Small intestine (tissue), 7 donors: Measurements from ENCODE around the gene LRP8. TPM values are rescaled to one million over a fixed set of nuclear protein-coding genes. Genes with fewer than 3 reads are reported as not detected.

Experiments
- DNase-seq, 2 donors: peaks; one replicate each; pipeline versions ENCODE4 v3.0.0 to v3.0.0-alpha.2; 2013
- FAIRE-seq: peaks from 2 replicates; lab custom pipeline; 2012; peaks lifted over from hg19 to GRCh38; lab: Jason Lieb, UNC
- H3K27ac ChIP-seq, 3 donors: one replicate each; pipeline ENCODE4 v1.5.1; 2013; ENCODE audit warnings: low read length in 2 of 3, mild to moderate bottlenecking in 2 of 3, control low read depth in 1 of 3, inconsistent platforms in 1 of 3, low read depth in 1 of 3, moderate library complexity in 1 of 3
- H3K27me3 ChIP-seq, 3 donors: one replicate each; pipeline ENCODE4 v1.6.1; 2013; ENCODE audit warnings: low read length in 3 of 3, inconsistent platforms in 1 of 3; ENCODE audit not compliant: control insufficient read depth in 3 of 3, insufficient read depth in 3 of 3
- H3K36me3 ChIP-seq, 3 donors: one replicate each; pipeline ENCODE4 v1.6.1; 2013; ENCODE audit warnings: low read length in 3 of 3, inconsistent platforms in 1 of 3, low read depth in 1 of 3, mild to moderate bottlenecking in 1 of 3, moderate library complexity in 1 of 3; ENCODE audit not compliant: control insufficient read depth in 3 of 3, insufficient read depth in 2 of 3
- H3K4me1 ChIP-seq, 3 donors: one replicate each; pipeline ENCODE4 v1.6.1; 2013; ENCODE audit warnings: low read length in 2 of 3, inconsistent platforms in 1 of 3, low read depth in 1 of 3, mild to moderate bottlenecking in 1 of 3, moderate library complexity in 1 of 3; ENCODE audit not compliant: control insufficient read depth in 3 of 3, insufficient read depth in 2 of 3
- H3K4me3 ChIP-seq, 3 donors: one replicate each; pipeline ENCODE4 v1.5.1; 2013; ENCODE audit warnings: low read length in 3 of 3, control low read depth in 1 of 3, inconsistent platforms in 1 of 3, low read depth in 1 of 3, mild to moderate bottlenecking in 1 of 3, moderate library complexity in 1 of 3
- H3K9me3 ChIP-seq, 2 donors: one replicate each; pipeline ENCODE4 v1.6.1; 2013; ENCODE audit warnings: low read depth in 1 of 2, low read length in 1 of 2; ENCODE audit not compliant: control insufficient read depth in 2 of 2, insufficient read depth in 1 of 2
- WGBS, 3 donors: extraction: QIAGEN DNeasy Blood & Tissue Kit; methylation state at CpG; one replicate each; pipeline ENCODE4 v1.1.7; 2013; 5-methylcytosine and 5-hydroxymethylcytosine counted together
- polyA plus RNA-seq, 4 donors: library from polyadenylated mRNA; stranded (reverse) in 3 of 4; unstranded in 1 of 4; fragments of 200-250 nt in 3 of 4; fragments of 120-200 nt in 1 of 4; gene quantifications; one replicate each; pipeline versions ENCODE4 v1.2.1 to v1.2.3, GENCODE V29; 2013
- donor health status: healthy with polysubstance abuse.
- donor health status: control.
- donor health status: control.
- donor health status: Bipolar disorder and iron deficiency.
- donor health status: healthy.

Gene LRP8
- polyA plus RNA-seq, 4 donors, result 0.27 to 4.5 (median 2.1) TPM; not detected in 1

DNA sequence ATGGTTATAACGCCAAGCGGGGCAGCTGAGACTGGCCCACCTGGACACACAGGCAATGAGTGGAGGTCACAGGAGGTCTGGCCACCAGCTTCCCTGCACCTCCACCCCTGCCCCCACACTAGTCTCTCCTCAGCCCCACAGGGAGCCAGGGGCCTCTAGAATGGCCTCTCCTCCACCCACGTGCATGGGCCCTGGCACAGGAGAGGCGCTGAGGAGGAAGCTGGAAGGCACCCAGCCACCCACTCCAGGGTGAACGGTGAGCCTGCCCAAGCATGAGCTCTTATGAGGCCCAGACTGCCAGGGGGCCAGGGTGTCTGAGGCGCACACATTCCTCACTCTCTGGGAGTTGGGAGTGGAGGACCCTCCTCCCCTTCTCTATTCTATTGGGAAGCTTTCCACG, 22.2 kb downstream of the LRP8 start:
- Histone ChIP-seq H3K27me3 (no peaks in the 10 kb centered on the region), H3K9me3 (no peaks in the 10 kb centered on the region), H3K4me1 (no peaks in the 10 kb centered on the region), H3K36me3 (no peaks in the 10 kb centered on the region), H3K27ac (no peak overlapping the region), H3K4me3 (no peak overlapping the region)
- FAIRE-seq, result no peak
- 59 to 74% (median 70%) methylated on average over 7 of the region's 7 CpGs for WGBS, 3 donors
- DNase-seq, result no peak

DNA sequence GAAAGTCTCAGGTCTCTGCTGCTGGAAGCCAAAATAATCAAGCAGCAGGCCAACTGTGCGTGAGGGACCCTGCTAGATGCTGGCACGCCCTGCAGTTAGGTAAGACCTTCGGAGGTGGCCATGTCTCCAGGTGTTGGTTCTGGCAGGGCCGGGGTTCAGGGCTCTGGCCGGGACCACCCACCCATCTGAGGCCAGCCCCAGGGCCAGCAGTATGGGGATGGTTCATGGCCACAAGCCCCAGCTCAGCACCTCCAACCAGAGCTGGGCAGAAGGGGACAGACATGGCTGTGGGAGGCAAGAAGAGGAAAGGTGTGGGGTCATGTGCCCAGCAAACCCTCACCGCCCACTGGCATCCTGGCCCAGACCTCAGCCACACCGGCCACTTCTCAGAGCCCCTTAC, 23.3 kb downstream of the LRP8 start:
- DNase-seq, result no peak
- H3K27ac ChIP-seq, result no peak overlapping the region
- 93 to 95% (median 95%) methylated on average over 7 of the region's 7 CpGs for WGBS, 3 donors
- FAIRE-seq, result no peak
- H3K4me3 ChIP-seq, result no peak overlapping the region
- no peaks in the 10 kb centered on the region for H3K9me3 ChIP-seq
- H3K27me3 ChIP-seq, result no peaks in the 10 kb centered on the region
- H3K36me3 ChIP-seq, result no peaks in the 10 kb centered on the region
- no peaks in the 10 kb centered on the region for H3K4me1 ChIP-seq

DNA sequence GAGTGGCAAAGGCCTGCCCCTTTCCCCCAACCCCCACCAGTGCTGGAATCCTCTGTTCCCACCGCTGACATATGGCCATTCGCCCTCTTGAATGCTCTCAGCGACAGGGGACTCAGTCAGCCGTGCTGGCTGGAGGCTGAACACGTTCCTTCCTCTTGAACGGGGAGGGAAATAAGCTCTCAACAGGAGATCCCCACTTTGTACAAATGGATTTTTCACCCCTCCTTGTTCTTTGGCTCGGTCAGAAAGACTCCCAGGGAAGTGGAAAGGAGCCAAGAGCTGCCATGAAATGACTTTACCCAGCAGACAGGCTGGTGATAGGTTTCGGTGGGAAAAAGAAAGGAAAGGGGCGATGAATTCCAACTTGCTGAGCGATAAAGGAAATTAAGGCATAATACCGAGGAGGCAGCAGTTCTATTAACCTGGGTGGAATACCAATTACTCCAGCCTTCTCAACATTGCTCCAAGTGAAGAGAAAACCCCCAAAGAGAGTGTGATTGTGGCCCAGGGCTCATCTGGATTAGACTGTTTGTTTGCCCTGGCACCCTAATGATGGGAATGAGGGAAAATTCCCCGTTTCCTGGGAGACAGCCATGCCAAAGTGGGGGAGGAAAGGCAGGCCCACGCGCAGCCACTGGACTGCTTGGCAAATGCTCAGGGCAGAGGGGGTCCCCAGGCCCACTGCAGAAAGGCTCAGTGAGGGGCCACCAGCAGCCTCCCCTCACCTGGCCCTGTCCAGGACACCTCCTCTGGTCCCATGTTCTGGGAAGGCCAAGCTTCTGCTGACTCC, 23.9 kb downstream of the LRP8 start:
- Histone ChIP-seq H3K36me3 (no peaks in the 10 kb centered on the region), H3K27me3 (no peaks in the 10 kb centered on the region), H3K27ac (no peak overlapping the region), H3K4me3 (no peak overlapping the region), H3K4me1 (no peaks in the 10 kb centered on the region), H3K9me3 (no peaks in the 10 kb centered on the region)
- FAIRE-seq (no peak), DNase-seq (no peak)
- 82 to 86% (median 83%) methylated on average over 14 of the region's 14 CpGs for WGBS, 3 donors

DNA sequence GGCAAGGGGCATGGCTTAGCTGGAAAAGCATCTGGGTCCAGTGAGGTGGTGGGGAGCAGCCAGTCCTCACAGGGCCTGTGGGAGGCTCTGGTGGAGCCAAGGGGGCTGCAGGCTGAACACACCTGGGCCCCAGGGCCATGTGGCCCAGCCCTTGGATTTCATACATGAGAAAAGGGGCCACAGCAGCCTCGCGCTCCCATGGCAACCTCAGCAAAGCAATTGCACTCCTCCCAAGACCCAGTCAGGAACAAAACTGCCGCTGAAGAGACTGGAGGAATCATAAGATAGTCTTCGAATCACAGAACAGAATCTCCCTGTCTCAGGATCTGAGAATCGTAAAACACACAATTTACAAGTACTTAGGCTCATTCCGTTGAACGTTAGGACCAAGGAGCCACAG, 24.6 kb downstream of the LRP8 start:
- no peaks in the 10 kb centered on the region for H3K36me3 ChIP-seq
- H3K27me3 ChIP-seq, result no peaks in the 10 kb centered on the region
- FAIRE-seq (no peak), DNase-seq (no peak)
- 91 to 95% (median 94%) methylated on average over 7 of the region's 7 CpGs for WGBS, 3 donors
- H3K9me3 ChIP-seq, result no peaks in the 10 kb centered on the region
- no peaks in the 10 kb centered on the region for H3K4me1 ChIP-seq
- no peak overlapping the region for H3K27ac ChIP-seq
- H3K4me3 ChIP-seq, result no peak overlapping the region

DNA sequence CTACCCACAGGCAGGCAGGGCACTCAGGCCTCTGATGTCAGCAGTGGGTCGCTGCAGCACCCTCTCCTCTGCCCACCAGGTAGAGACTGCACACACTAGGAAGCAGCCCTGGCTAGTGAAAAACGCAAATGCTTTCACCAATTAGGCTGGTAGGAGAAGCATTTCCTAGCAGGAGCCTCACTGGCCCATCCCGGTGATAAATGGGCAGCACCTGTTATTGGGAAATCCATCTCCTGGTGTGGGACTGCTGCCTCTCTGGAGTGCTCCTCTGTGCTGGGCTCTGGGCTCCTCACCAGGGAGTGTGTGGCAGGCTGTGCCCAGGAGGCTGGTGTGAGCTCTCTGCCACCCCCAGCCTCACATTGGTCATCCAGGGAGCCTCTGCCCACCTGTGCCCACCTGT, 28.6 kb downstream of the LRP8 start:
- no peak for DNase-seq
- H3K9me3 ChIP-seq, result no peaks in the 10 kb centered on the region
- H3K27me3 ChIP-seq, result no peaks in the 10 kb centered on the region
- FAIRE-seq, result no peak
- no peak overlapping the region for H3K27ac ChIP-seq
- peaks cover 0 to 20% (median 0%) of the 10 kb centered on the region in 3 donors for H3K4me1 ChIP-seq
- no peaks in the 10 kb centered on the region for H3K36me3 ChIP-seq
- no peak overlapping the region for H3K4me3 ChIP-seq
- WGBS, 3 donors, result 60 to 89% (median 80%) methylated on average over 3 of the region's 3 CpGs

DNA sequence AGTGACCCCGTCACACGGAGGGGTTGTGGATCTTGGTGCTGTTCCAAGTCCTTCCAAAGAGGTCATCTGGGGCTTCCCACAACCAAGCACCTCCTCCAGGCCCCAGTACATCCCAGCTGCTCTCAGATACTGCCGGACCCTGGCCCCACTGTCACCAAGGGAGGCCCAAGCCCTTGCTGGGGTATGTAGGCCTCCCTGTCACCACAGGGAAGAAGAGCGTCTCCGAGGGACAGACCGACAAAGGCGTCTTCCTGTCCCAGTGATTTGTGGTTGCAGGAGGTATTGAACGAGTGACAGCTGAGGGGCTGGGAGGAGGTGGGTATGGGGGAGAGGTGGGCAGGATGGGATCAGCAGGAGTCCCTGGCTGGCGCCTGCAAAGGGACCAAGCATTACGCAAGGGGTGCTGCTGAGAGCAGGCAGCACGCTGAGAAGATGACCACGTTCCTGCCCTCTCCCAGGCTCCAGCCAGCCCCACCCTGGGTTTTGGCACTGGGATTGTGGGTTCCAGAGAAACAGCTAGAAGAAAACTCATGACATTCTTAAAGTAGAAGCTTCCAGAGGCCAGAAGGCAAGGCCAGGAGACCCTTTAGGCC, 29.7 kb downstream of the LRP8 start:
- no peak for FAIRE-seq
- no peaks in the 10 kb centered on the region for H3K27me3 ChIP-seq
- H3K4me1 ChIP-seq, result peaks cover 0 to 20% (median 0%) of the 10 kb centered on the region in 3 donors

DNA sequence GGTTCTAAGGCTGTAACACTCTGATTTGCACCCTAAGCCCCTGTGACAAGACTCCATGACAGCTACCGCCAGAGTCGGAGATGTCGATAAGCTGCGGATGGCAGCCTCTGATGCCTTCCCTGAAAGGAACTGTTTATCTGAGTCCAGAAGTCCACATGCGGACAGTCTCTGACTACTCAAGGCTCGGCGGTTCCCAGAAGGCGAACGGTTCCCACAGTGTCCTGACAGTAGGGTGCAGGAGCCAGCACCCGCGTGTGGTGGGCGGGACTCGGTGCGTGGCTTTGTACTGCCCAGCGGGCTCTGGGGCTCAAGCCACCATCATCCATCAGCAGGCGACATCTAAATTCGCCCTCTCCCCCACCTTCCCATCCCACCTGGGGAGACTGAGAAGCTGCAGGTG, 30.7 kb downstream of the LRP8 start:
- H3K27ac ChIP-seq, result no peak overlapping the region
- DNase-seq (peak; percentile 21 to 53), FAIRE-seq (no peak)
- H3K4me3 ChIP-seq, result no peak overlapping the region
- H3K27me3 ChIP-seq, result no peaks in the 10 kb centered on the region
- WGBS, 3 donors, result 76 to 82% (median 81%) methylated on average over 17 of the region's 17 CpGs
- no peaks in the 10 kb centered on the region for H3K9me3 ChIP-seq
- peaks cover 0 to 20% (median 0%) of the 10 kb centered on the region in 3 donors for H3K4me1 ChIP-seq
- H3K36me3 ChIP-seq, result no peaks in the 10 kb centered on the region

More for the DNA sequence above, 29.7 kb downstream of the LRP8 start:
- H3K4me3 ChIP-seq, result no peak overlapping the region
- no peaks in the 10 kb centered on the region for H3K36me3 ChIP-seq
- H3K27ac ChIP-seq, result no peak overlapping the region
- DNase-seq, result no peak
- H3K9me3 ChIP-seq, result no peaks in the 10 kb centered on the region
- 77 to 89% (median 80%) methylated on average over 12 of the region's 12 CpGs for WGBS, 3 donors

DNA sequence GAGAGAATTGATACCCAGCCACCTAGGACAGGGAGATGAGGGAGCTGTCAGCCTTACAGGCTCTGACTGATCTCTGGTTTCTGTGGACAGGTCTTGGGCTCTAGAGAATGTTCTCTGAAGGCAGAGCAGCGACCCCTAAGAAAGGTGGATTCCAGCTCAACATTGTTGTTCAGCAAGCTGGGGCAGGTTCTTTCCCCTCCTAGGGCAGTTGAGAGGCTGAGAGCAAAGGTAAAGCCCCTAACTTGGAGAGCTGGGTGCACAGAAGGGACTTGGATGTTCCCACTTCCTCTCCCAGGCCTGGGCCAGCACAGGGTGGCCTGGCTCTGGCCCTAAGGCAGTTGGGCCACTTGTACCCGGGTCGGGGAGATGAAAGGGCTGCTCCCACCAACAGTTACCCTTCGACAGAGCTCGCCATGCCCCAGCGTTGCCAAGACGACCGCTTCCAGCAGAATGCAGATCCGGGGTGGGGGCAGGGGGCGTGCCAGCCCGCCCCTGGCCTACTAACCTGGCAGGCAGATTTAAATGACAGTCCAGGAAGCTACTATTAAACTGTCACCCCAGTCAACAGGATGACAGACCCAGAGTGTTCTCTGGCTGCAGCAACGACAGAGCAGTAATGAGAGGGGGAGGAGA, 31.6 kb downstream of the LRP8 start:
- FAIRE-seq, result no peak
- no peaks in the 10 kb centered on the region for H3K9me3 ChIP-seq
- H3K4me3 ChIP-seq, result no peak overlapping the region
- no peaks in the 10 kb centered on the region for H3K36me3 ChIP-seq
- H3K27ac ChIP-seq, result peak overlapping the region in 1 of 3 donors; percentile 21
- DNase-seq, result peak in 1 of 2 donors; percentile 36
- WGBS, 3 donors, result 67 to 77% (median 73%) methylated on average over 12 of the region's 12 CpGs
- no peaks in the 10 kb centered on the region for H3K27me3 ChIP-seq
- peaks cover 0 to 20% (median 0%) of the 10 kb centered on the region in 3 donors for H3K4me1 ChIP-seq
